Prostate gland (tissue), 2 donors: ENCODE data around the gene C17orf100.

Experiments
- CTCF ChIP-seq, 4 experiments: fragments of 200-600 bp in 2 of 4; fragments of 450-650 bp in 2 of 4; sonication (generic) in 2 of 4; IDR thresholded peaks; 1 replicate in 3 of 4; 2 replicates in 1 of 4; pipeline ENCODE4 v1.5.1; 2016 to 2019; ENCODE audit warnings: antibody characterized with exemption in 4 of 4, mild to moderate bottlenecking in 2 of 4, moderate library complexity in 2 of 4
- POLR2A ChIP-seq: fragments of 450-650 bp; IDR thresholded peaks from one replicate; pipeline ENCODE4 v1.6.1; 2016; ENCODE audit warnings: antibody characterized with exemption, mild to moderate bottlenecking
- POLR2AphosphoS5 ChIP-seq: sonication (generic); formaldehyde crosslinking; IDR thresholded peaks from one replicate; pipeline ENCODE4 v1.6.1; 2017; ENCODE audit warnings: antibody characterized with exemption

GRCh38 chr17:6639586-6640535, 11.7 kb upstream of the C17orf100 start:
- TF ChIP-seq POLR2A (no peak), CTCF (IDR thresholded peaks at IDR 0.05) (no peak), POLR2AphosphoS5 (no peak)
